Spleen (tissue), 7 donors: ENCODE data around the gene ST7.

Source experiments
- POLR2A ChIP-seq, 3 donors: fragments of 450-650 bp; IDR thresholded peaks; one replicate each; pipeline ENCODE4 v1.5.1; 2017; ENCODE audit warnings: antibody characterized with exemption in 3 of 3, mild to moderate bottlenecking in 1 of 3
- TF ChIP-seq, protein P1 (sequence below), 11 experiments: fragments of 200-600 bp in 7 of 11; fragments of 450-650 bp in 4 of 11; sonication (generic) in 4 of 11; IDR thresholded peaks in 8 of 11; conservative IDR thresholded peaks in 3 of 11; 1 replicate in 7 of 11; 2 replicates in 4 of 11; pipeline versions ENCODE4 v1.4.0 to v1.8.0; 2016 to 2021; ENCODE audit warnings: antibody characterized with exemption in 11 of 11, inconsistent platforms in 4 of 11, mild to moderate bottlenecking in 1 of 11
- donor health status: DM: no; HTN: no; CAD: no; lungs with moderate emphysema.
- donor health status: DM: no; HTN: no; CAD: no.
- donor health status: DM: no; HTN: no; CAD: no.

GRCh38 chr7:117041822-117042221 is 88.5 kb downstream of the ST7 start:
- TF ChIP-seq, protein P1, sequence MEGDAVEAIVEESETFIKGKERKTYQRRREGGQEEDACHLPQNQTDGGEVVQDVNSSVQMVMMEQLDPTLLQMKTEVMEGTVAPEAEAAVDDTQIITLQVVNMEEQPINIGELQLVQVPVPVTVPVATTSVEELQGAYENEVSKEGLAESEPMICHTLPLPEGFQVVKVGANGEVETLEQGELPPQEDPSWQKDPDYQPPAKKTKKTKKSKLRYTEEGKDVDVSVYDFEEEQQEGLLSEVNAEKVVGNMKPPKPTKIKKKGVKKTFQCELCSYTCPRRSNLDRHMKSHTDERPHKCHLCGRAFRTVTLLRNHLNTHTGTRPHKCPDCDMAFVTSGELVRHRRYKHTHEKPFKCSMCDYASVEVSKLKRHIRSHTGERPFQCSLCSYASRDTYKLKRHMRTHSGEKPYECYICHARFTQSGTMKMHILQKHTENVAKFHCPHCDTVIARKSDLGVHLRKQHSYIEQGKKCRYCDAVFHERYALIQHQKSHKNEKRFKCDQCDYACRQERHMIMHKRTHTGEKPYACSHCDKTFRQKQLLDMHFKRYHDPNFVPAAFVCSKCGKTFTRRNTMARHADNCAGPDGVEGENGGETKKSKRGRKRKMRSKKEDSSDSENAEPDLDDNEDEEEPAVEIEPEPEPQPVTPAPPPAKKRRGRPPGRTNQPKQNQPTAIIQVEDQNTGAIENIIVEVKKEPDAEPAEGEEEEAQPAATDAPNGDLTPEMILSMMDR (IDR thresholded peaks at IDR 0.05 in 8 of 11, conservative IDR thresholded peaks at IDR 0.05 in 3 of 11), result no peak
- TF ChIP-seq POLR2A (IDR thresholded peaks at IDR 0.05), result no peak
